HepG2 (cell line): Measurements from ENCODE around the gene SLC39A3. TPM values are rescaled to one million over a fixed set of nuclear protein-coding genes. Genes with fewer than 3 reads are reported as not detected.

ENCODE experiments used
- ARID5B ChIP-seq: IDR thresholded peaks from 2 replicates; pipeline ENCODE4 v1.4.0; 2020; ENCODE audit warnings: mild to moderate bottlenecking, missing genetic modification reagents
- CHD2 ChIP-seq: IDR thresholded peaks from 2 replicates; pipeline ENCODE4 v1.6.1; 2011; ENCODE audit warnings: low read depth, low read length, improper control_type of control experiment
- CREB3 ChIP-seq: sonication (generic); formaldehyde crosslinking; IDR thresholded peaks from 2 replicates; pipeline ENCODE4 v1.5.0; 2020; ENCODE audit warnings: missing genetic modification reagents
- ERF ChIP-seq: IDR thresholded peaks from 2 replicates; pipeline ENCODE4 v1.6.1; 2018; ENCODE audit warnings: missing biosample characterization, missing genetic modification reagents
- HOXA7 ChIP-seq: sonication (generic); formaldehyde crosslinking; IDR thresholded peaks from 2 replicates; pipeline ENCODE4 v1.8.1; 2022; ENCODE audit warnings: mild to moderate bottlenecking, missing genetic modification reagents, moderate library complexity
- POGK ChIP-seq: sonication (generic); formaldehyde crosslinking; conservative IDR thresholded peaks from 2 replicates; pipeline ENCODE4 v1.8.0; 2022; ENCODE audit warnings: mild to moderate bottlenecking, moderate library complexity, missing genetic modification reagents
- ZBED4 ChIP-seq: sonication (generic); formaldehyde crosslinking; IDR thresholded peaks from 2 replicates; pipeline ENCODE4 v1.4.0; 2020; ENCODE audit warnings: missing genetic modification reagents, borderline replicate concordance
- ZBTB39 ChIP-seq: sonication (generic); formaldehyde crosslinking; IDR thresholded peaks from 2 replicates; pipeline ENCODE4 v1.5.0; 2020; ENCODE audit warnings: missing genetic modification reagents
- ZBTB7A ChIP-seq: sonication (generic); formaldehyde crosslinking; IDR thresholded peaks from 2 replicates; pipeline ENCODE4 v1.8.0; 2022; ENCODE audit warnings: mild to moderate bottlenecking, missing genetic modification reagents
- ZNF17 ChIP-seq: sonication (generic); formaldehyde crosslinking; IDR thresholded peaks from 2 replicates; pipeline ENCODE4 v1.5.0; 2020; ENCODE audit warnings: mild to moderate bottlenecking, missing genetic modification reagents
- ZNF232 ChIP-seq: sonication (generic); formaldehyde crosslinking; IDR thresholded peaks from 2 replicates; pipeline ENCODE4 v1.4.0; 2020; ENCODE audit warnings: missing genetic modification reagents, borderline replicate concordance
- ZNF337 ChIP-seq: sonication (generic); formaldehyde crosslinking; IDR thresholded peaks from 2 replicates; pipeline ENCODE4 v1.5.1; 2020; ENCODE audit warnings: missing genetic modification reagents, low read depth, mild to moderate bottlenecking, borderline replicate concordance
- ZNF34 ChIP-seq: sonication (generic); formaldehyde crosslinking; IDR thresholded peaks from 2 replicates; pipeline ENCODE4 v1.4.0; 2020; ENCODE audit warnings: mild to moderate bottlenecking, missing genetic modification reagents, borderline replicate concordance
- ZNF350 ChIP-seq: sonication (generic); formaldehyde crosslinking; IDR thresholded peaks from 2 replicates; pipeline ENCODE4 v1.4.0; 2020; ENCODE audit warnings: mild to moderate bottlenecking, low read depth, missing genetic modification reagents, borderline replicate concordance
- ZNF605 ChIP-seq: sonication (generic); formaldehyde crosslinking; IDR thresholded peaks from 2 replicates; pipeline ENCODE4 v1.8.0; 2022; ENCODE audit warnings: mild to moderate bottlenecking, missing genetic modification reagents
- polyA plus RNA-seq, 8 experiments: library from polyadenylated mRNA; depleted of rRNA in 3 of 8; stranded (reverse) in 7 of 8; unstranded in 1 of 8; fragments of >200 nt; fragmentation: Illumina TruSeq in 4 of 8; extraction: Trizol in 4 of 8; gene quantifications; 2 replicates each; pipeline versions ENCODE4 v1.2.1 to v1.2.3, GENCODE V29; 2011 to 2016; ENCODE audit warnings: low read depth in 4 of 8, missing spikeins in 1 of 8, mixed read lengths in 1 of 8; ENCODE audit not compliant: insufficient read depth in 1 of 8
- total RNA-seq, 5 experiments: library from RNA; depleted of rRNA; stranded (reverse); fragments of >200 nt; fragmentation: Illumina TruSeq; extraction: Trizol; gene quantifications; 2 replicates each; pipeline ENCODE4 v1.2.3, GENCODE V29; 2016; ENCODE audit warnings: low read depth in 1 of 5

Gene SLC39A3
- total and polyA plus RNA-seq, 2 of the 13 experiments (the other 11 are each of a cell fraction or from before 2014, with no cell fraction given), result 33.6 to 41.6 TPM

GRCh38 chr19:2775556-2776430 lies 36.0 kb upstream of the SLC39A3 start (continued):
- TF ChIP-seq ZNF350 (CRISPR knock-in tag), result peak; percentile 42; the same call in 1 of the 2 replicates
- no peak for TF ChIP-seq ZBTB39
- TF ChIP-seq HOXA7 (CRISPR knock-in tag), result no peak
- no peak for TF ChIP-seq ZNF17 (CRISPR knock-in tag)
- TF ChIP-seq ZNF34 (CRISPR knock-in tag), result no peak
- TF ChIP-seq CHD2, result no peak
- TF ChIP-seq POGK, result no peak
- no peak for TF ChIP-seq CREB3
- TF ChIP-seq ZBED4 (CRISPR knock-in tag), result no peak
- TF ChIP-seq ARID5B, result peak; percentile 33; the same call in 1 of the 2 replicates
- TF ChIP-seq ERF (CRISPR knock-in tag), result peak; percentile 34; the same call in 1 of the 2 replicates
- TF ChIP-seq ZNF337 (CRISPR knock-in tag), result peak; percentile 66; the same call in 1 of the 2 replicates
- no peak for TF ChIP-seq ZBTB7A
- peak; percentile 54; the same call in 1 of the 2 replicates for TF ChIP-seq ZNF232 (CRISPR knock-in tag)
- no peak; the same call in 1 of the 2 replicates for TF ChIP-seq ZNF605 (CRISPR knock-in tag)
